Neural cell (in vitro differentiated cells): ENCODE data around the gene MPEG1.

Experiments used
- EZH2 ChIP-seq: fragments of 200-600, 300-800 bp; shearing (Covaris generic), sonication (generic); IDR thresholded peaks from 2 replicates; pipeline ENCODE4 v1.6.1; 2014; ENCODE audit warnings: antibody characterized with exemption, low read length, borderline replicate concordance, mild to moderate bottlenecking; ENCODE audit not compliant: insufficient read depth, poor library complexity, severe bottlenecking
- MXI1 ChIP-seq: fragments of 450-650 bp; conservative IDR thresholded peaks from 2 replicates; pipeline ENCODE4 v1.6.1; 2014; ENCODE audit warnings: antibody characterized with exemption, mild to moderate bottlenecking; ENCODE audit not compliant: poor library complexity, severe bottlenecking
- POLR2AphosphoS5 ChIP-seq: IDR thresholded peaks from 2 replicates; pipeline ENCODE4 v1.6.1; 2012
- RAD21 ChIP-seq: fragments of 450-650 bp; conservative IDR thresholded peaks from 2 replicates; pipeline ENCODE4 v1.6.1; 2014; ENCODE audit warnings: antibody characterized with exemption, mild to moderate bottlenecking, moderate library complexity
- SMC3 ChIP-seq: fragments of 450-650 bp; conservative IDR thresholded peaks from 2 replicates; pipeline ENCODE4 v1.6.1; 2014; ENCODE audit warnings: antibody characterized with exemption, mild to moderate bottlenecking, moderate library complexity; ENCODE audit not compliant: poor library complexity
- TAF1 ChIP-seq: IDR thresholded peaks from 2 replicates; pipeline ENCODE4 v1.6.1; 2012; ENCODE audit warnings: low read depth
- TF ChIP-seq, protein P1 (sequence below): fragments of 450-650 bp; IDR thresholded peaks from 2 replicates; pipeline ENCODE4 v1.5.1; 2014; ENCODE audit warnings: antibody characterized with exemption, mild to moderate bottlenecking, moderate library complexity; ENCODE audit not compliant: poor library complexity, severe bottlenecking

DNA sequence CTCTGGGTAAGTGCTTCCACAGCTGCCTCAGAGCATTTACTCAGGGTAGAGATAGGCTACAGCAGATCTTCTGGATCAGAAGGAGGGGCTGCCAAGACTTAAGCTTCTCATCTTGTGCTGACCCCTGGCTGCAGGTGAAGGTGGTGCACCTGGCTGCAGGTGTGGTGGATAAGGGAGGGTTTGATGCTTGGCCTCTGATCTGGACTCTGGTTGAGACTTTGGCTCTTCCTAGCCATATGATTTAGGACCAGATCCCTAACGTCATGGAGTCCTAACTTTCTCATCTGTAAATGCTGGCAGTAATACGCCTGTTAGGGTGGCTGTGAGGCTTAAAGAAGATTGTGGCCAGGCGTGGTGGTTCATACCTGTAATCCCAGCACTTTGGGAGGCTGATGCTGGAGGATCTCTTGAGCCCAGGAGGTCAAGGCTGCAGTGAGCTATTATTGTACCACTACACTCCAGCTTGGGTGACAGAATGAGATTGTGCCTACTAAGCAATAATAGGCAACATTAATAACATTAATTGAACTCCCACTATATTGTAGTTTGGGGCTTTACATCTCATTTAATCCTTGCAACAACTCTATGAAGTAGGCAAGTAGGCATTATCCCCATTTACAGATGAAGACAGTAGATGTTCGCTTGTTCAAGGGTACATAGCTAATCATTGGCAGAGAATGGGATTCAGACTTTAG is 30.1 kb downstream of the MPEG1 start:
- TF ChIP-seq, protein P1, sequence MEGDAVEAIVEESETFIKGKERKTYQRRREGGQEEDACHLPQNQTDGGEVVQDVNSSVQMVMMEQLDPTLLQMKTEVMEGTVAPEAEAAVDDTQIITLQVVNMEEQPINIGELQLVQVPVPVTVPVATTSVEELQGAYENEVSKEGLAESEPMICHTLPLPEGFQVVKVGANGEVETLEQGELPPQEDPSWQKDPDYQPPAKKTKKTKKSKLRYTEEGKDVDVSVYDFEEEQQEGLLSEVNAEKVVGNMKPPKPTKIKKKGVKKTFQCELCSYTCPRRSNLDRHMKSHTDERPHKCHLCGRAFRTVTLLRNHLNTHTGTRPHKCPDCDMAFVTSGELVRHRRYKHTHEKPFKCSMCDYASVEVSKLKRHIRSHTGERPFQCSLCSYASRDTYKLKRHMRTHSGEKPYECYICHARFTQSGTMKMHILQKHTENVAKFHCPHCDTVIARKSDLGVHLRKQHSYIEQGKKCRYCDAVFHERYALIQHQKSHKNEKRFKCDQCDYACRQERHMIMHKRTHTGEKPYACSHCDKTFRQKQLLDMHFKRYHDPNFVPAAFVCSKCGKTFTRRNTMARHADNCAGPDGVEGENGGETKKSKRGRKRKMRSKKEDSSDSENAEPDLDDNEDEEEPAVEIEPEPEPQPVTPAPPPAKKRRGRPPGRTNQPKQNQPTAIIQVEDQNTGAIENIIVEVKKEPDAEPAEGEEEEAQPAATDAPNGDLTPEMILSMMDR, result no peak
- TF ChIP-seq MXI1 (no peak), RAD21 (no peak), POLR2AphosphoS5 (no peak), EZH2 (no peak), SMC3 (no peak), TAF1 (no peak)
